Esophagus muscularis mucosa (tissue), 4 donors: ENCODE data around the gene SPOCK1. TPM values are rescaled to one million over a fixed set of nuclear protein-coding genes. Genes with fewer than 3 reads are reported as not detected.

Experiments
- DNase-seq: peaks from one replicate; pipeline ENCODE4 v3.0.0-alpha.2; 2017; ENCODE audit errors: extremely low spot score
- H3K27ac ChIP-seq, 4 donors: fragments of 200-600 bp; sonication (generic); replicated peaks in 1 of 4; 1 replicate in 3 of 4; 2 replicates in 1 of 4; pipeline ENCODE4 v1.5.1; 2016 to 2019; ENCODE audit warnings: mild to moderate bottlenecking in 1 of 4
- H3K27me3 ChIP-seq, 4 donors: fragments of 200-600 bp; sonication (generic); one replicate each; pipeline versions ENCODE4 v1.5.1 to v1.6.0; 2016 to 2019
- H3K36me3 ChIP-seq, 4 donors: fragments of 200-600 bp; sonication (generic); one replicate each; pipeline ENCODE4 v1.5.1; 2016 to 2019
- H3K4me1 ChIP-seq, 4 donors: fragments of 200-600 bp; sonication (generic); one replicate each; pipeline ENCODE4 v1.5.1; 2016 to 2019
- H3K4me3 ChIP-seq, 4 donors: fragments of 200-600 bp; sonication (generic); 1 replicate in 2 of 4; 2 replicates in 2 of 4; pipeline ENCODE4 v1.5.1; 2016 to 2019; ENCODE audit warnings: mild to moderate bottlenecking in 4 of 4, moderate library complexity in 1 of 4
- H3K9me3 ChIP-seq, 4 donors: fragments of 200-600 bp; sonication (generic); 1 replicate in 3 of 4; 2 replicates in 1 of 4; pipeline ENCODE4 v1.5.1; 2016 to 2019
- EP300 ChIP-seq: sonication (generic); formaldehyde crosslinking; IDR thresholded peaks from one replicate; pipeline ENCODE4 v1.6.1; 2017; ENCODE audit warnings: antibody characterized with exemption
- POLR2A ChIP-seq: fragments of 450-650 bp; IDR thresholded peaks from one replicate; pipeline ENCODE4 v1.6.1; 2017; ENCODE audit warnings: antibody characterized with exemption, moderate library complexity, mild to moderate bottlenecking, low read depth
- POLR2AphosphoS5 ChIP-seq, 2 donors: sonication (generic); formaldehyde crosslinking; IDR thresholded peaks; one replicate each; pipeline ENCODE4 v1.6.1; 2017; ENCODE audit warnings: antibody characterized with exemption in 2 of 2
- WGBS: methylation state at CpG from one replicate; pipeline ENCODE4 v1.1.5; 2018; 5-methylcytosine and 5-hydroxymethylcytosine counted together
- intact Hi-C: fragments of 100-400 bp; cut with DNase I; formaldehyde crosslinking; loops from one replicate; pipeline ENCODE4 v1.15.1; 2023
- total RNA-seq, 4 donors: library from RNA; depleted of rRNA; stranded (reverse); fragments of >200 nt; gene quantifications; one replicate each; pipeline versions ENCODE4 v1.1.0 to v1.2.1, GENCODE V29; 2016
- TF ChIP-seq, protein P1 (sequence below), 3 experiments: fragments of 200-600 bp in 2 of 3; fragments of 450-650 bp in 1 of 3; sonication (generic) in 2 of 3; IDR thresholded peaks; one replicate each; pipeline ENCODE4 v1.5.1; 2017 to 2019; ENCODE audit warnings: antibody characterized with exemption in 3 of 3, mild to moderate bottlenecking in 2 of 3, moderate library complexity in 1 of 3

The SPOCK1 gene
- total RNA-seq, 4 donors from 2014 or later, result 39.0 to 52.4 (median 45.6) TPM

DNA sequence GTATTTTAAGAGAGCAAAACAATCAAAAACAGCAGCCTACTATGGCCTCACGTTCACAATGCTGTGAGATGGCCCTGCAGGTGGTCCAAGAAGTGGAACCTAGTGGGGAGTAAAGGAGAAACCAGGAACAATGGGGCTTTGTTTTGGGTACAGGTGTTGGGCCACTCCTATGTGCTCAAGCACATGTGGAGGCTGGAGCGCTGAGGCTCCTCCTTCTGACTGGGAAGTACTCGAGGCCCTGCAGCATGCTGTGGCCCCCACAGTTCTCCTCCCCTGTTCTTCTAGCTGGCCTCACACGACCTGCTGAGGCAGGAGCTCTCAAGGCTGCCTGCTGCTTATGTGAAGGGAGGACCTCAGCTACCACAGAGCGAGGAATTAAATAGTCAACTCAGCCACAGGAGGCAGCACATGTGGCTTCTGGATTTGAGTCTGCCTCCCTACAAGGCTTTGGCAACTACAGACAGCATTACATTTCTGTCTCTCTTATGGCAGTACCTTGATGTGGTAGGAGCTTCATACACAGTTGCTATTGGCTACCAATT is 482.3 kb downstream of the SPOCK1 start:
- H3K4me1 ChIP-seq, result no peaks in the 10 kb centered on the region
- no peak overlapping the region for H3K4me3 ChIP-seq
- H3K9me3 ChIP-seq, result no peaks in the 10 kb centered on the region
- peak; percentile 80 for DNase-seq
- WGBS, result 52% methylated on average over 5 of the region's 5 CpGs
- no peak overlapping the region for H3K27ac ChIP-seq
- H3K36me3 ChIP-seq, result no peaks in the 10 kb centered on the region
- intact Hi-C loops, result no loop called here
- H3K27me3 ChIP-seq, result no peaks in the 10 kb centered on the region
- TF ChIP-seq POLR2A (no peak), POLR2AphosphoS5 (IDR thresholded peaks at IDR 0.05) (no peak), EP300 (no peak)
- TF ChIP-seq, protein P1, sequence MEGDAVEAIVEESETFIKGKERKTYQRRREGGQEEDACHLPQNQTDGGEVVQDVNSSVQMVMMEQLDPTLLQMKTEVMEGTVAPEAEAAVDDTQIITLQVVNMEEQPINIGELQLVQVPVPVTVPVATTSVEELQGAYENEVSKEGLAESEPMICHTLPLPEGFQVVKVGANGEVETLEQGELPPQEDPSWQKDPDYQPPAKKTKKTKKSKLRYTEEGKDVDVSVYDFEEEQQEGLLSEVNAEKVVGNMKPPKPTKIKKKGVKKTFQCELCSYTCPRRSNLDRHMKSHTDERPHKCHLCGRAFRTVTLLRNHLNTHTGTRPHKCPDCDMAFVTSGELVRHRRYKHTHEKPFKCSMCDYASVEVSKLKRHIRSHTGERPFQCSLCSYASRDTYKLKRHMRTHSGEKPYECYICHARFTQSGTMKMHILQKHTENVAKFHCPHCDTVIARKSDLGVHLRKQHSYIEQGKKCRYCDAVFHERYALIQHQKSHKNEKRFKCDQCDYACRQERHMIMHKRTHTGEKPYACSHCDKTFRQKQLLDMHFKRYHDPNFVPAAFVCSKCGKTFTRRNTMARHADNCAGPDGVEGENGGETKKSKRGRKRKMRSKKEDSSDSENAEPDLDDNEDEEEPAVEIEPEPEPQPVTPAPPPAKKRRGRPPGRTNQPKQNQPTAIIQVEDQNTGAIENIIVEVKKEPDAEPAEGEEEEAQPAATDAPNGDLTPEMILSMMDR (IDR thresholded peaks at IDR 0.05), result no peak

DNA sequence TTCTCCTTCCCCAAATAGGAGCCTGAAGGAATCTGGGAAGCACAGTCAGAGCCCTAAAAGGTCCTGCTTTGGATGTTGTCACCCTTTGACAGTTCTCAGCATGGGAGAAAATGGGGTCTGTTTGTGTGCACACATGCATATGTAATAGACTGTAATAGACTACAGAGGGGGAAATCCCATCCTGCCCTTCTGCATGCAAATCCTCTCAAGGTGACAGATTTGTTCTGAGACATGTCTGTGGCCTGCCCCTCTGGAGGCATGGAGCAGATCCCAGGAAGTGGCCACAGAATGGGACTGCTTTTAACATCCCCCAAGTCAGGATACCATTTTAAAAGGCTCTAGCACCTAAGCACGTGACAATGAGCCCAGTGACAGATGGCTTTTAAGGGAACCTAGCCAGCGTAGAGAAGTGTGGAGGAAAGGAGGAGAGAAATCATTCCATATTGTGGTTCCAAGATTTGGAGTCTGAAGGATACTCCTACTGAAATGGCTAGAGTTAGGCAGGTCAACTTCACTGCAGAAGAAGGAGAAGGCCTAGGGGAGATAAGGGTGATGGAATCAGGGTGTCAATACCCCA is 483.5 kb downstream of the SPOCK1 start:
- Histone ChIP-seq H3K36me3 (no peaks in the 10 kb centered on the region), H3K9me3 (no peaks in the 10 kb centered on the region), H3K4me3 (no peak overlapping the region), H3K27me3 (no peaks in the 10 kb centered on the region), H3K4me1 (no peaks in the 10 kb centered on the region), H3K27ac (no peak overlapping the region)
- peak; percentile 78 for DNase-seq
- TF ChIP-seq POLR2A, result no peak
- TF ChIP-seq EP300, result no peak
- no peak for TF ChIP-seq POLR2AphosphoS5 (IDR thresholded peaks at IDR 0.05)
- TF ChIP-seq, protein P1 (IDR thresholded peaks at IDR 0.05), result no peak
- WGBS, result 56% methylated on average over 2 of the region's 2 CpGs
- intact Hi-C loops, result no loop called here

DNA sequence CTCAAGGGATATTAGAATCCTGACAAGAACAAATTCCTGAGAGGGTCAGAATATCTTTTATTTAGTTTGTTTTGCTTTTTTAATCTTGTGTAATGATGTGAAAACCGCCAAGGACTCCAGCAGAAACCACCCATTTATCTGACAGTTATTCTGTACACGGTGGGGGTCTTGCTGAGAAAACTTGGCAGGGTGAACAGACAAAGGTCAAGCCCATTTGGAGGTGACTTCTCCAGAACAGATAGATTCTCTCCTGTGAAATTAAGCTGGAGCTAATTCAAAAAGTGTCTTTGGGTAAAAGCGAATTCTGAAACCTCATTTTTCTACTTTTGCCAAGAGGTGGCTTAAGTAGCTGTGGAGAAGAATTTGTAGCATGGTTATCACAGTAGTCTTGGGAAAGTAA is 484.4 kb downstream of the SPOCK1 start:
- no peak overlapping the region for H3K4me3 ChIP-seq
- 62% methylated on average over 3 of the region's 3 CpGs for WGBS
- no peaks in the 10 kb centered on the region for H3K9me3 ChIP-seq
- intact Hi-C loops, result no loop called here
- no peaks in the 10 kb centered on the region for H3K27me3 ChIP-seq
- H3K4me1 ChIP-seq, result no peaks in the 10 kb centered on the region
- H3K27ac ChIP-seq, result no peak overlapping the region
- DNase-seq, result no peak
- no peak for TF ChIP-seq POLR2A
- no peak for TF ChIP-seq POLR2AphosphoS5 (IDR thresholded peaks at IDR 0.05)
- TF ChIP-seq, protein P1 (IDR thresholded peaks at IDR 0.05), result no peak
- TF ChIP-seq EP300, result no peak
- no peaks in the 10 kb centered on the region for H3K36me3 ChIP-seq

DNA sequence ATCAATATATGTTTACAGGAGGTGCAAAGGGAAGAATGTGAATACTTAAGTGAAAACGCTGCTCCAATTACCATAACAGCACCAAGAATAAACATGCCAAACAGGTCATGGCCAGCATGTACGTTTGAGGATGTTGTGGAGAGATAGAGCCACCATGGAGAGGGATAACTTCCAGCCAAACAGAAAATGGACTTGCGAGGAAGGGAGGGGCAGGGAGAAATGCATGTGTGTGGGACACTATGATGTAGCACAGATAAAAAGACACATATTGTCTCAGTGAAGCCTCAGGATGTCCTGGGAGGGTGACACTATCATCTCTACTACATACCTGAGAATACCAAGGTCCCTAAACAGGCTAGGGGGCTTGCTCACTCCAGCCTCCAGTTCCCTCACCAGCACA is 488.9 kb downstream of the SPOCK1 start:
- 39% methylated on average over 3 of the region's 3 CpGs for WGBS
- intact Hi-C loops, result no loop called here
- TF ChIP-seq EP300 (no peak), POLR2AphosphoS5 (IDR thresholded peaks at IDR 0.05) (no peak), POLR2A (no peak)
- TF ChIP-seq, protein P1 (IDR thresholded peaks at IDR 0.05), result no peak

DNA sequence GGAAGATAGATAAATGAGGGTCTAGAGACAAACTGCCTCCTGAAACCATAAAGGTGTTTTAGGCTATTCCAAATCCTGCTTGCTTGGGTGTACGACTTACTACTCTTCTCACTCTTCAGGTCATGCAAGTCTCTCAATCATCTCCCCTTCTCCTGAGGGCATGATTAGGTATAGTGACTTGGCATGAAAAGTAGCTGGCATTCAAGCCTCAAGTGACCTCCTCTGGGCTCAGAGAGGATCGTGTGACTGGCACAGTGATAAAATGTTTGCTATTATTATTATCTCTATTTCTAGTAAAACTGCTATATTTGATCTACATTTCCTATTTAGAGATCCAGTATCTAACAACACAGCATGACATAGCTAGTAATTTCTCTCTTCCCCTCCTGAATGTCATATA is 494.8 kb downstream of the SPOCK1 start:
- H3K9me3 ChIP-seq, result peaks cover 0 to 10% (median 0%) of the 10 kb centered on the region in 4 donors
- TF ChIP-seq POLR2A (no peak), POLR2AphosphoS5 (IDR thresholded peaks at IDR 0.05) (no peak)
- TF ChIP-seq, protein P1 (IDR thresholded peaks at IDR 0.05), result no peak
- no peak overlapping the region for H3K27ac ChIP-seq
- no peaks in the 10 kb centered on the region for H3K4me1 ChIP-seq
- H3K4me3 ChIP-seq, result no peak overlapping the region
- no peak for DNase-seq
- no peaks in the 10 kb centered on the region for H3K27me3 ChIP-seq
- intact Hi-C loops, result no loop called here
- WGBS, result 66% methylated on average over 2 of the region's 2 CpGs
- H3K36me3 ChIP-seq, result no peaks in the 10 kb centered on the region

More for the DNA sequence above, 488.9 kb downstream of the SPOCK1 start:
- Histone ChIP-seq H3K27ac (no peak overlapping the region), H3K4me1 (no peaks in the 10 kb centered on the region), H3K9me3 (peaks cover 0 to 7% (median 0%) of the 10 kb centered on the region in 4 donors), H3K4me3 (no peak overlapping the region), H3K27me3 (no peaks in the 10 kb centered on the region), H3K36me3 (no peaks in the 10 kb centered on the region)
- peak; percentile 79 for DNase-seq
